Panc1 (cell line): ENCODE measurements around the gene KLRF2. TPM values are rescaled to one million over a fixed set of nuclear protein-coding genes. Genes with fewer than 3 reads are reported as not detected.
A peak's percentile ranks its signal among the peaks of the same experiment; 100 is the strongest.

ENCODE experiments used
- ATAC-seq: fragments of 200-7000 bp; cut with Tn5 transposase; 2 replicates; pipeline ENCODE4 v1.9.1; 2020; ENCODE audit warnings: mild to moderate bottlenecking, moderate library complexity
- BruUV-seq: library from RNA; stranded (reverse); fragments of 400-500 nt; replicated peaks from 2 replicates; lab custom pipeline; 2021; lab: Mats Ljungman, UMichigan
- CTCF ChIA-PET: fragments of 300-600 bp; sonication (Branson Sonifier 250); formaldehyde crosslinking; loops from one replicate; lab custom pipeline; 2022; ENCODE audit warnings: antibody characterized with exemption; lab: Charles Lee
- POLR2A ChIA-PET: fragments of 300-600 bp; sonication (Branson Sonifier 250); formaldehyde crosslinking; loops from one replicate; lab custom pipeline; 2022; ENCODE audit warnings: antibody characterized with exemption; lab: Charles Lee
- DNase-seq: peaks from one replicate; pipeline ENCODE4 v3.0.0-alpha.2; 2010; ENCODE audit warnings: low read depth, low spot score
- H3K27ac ChIP-seq: 2 replicates; pipeline ENCODE4 v1.5.1; 2011; ENCODE audit warnings: mild to moderate bottlenecking, low read length, inconsistent platforms
- H3K27me3 ChIP-seq: fragments of 200-500 bp; sonication (Bioruptor generic); 2 replicates; pipeline ENCODE4 v1.6.0; 2014; ENCODE audit warnings: low read length, inconsistent platforms; ENCODE audit not compliant: control insufficient read depth, insufficient read depth
- H3K36me3 ChIP-seq: fragments of 200-500 bp; sonication (Bioruptor generic); 2 replicates; pipeline ENCODE4 v1.5.1; 2014; ENCODE audit warnings: inconsistent platforms, mild to moderate bottlenecking, low read length, moderate library complexity; ENCODE audit not compliant: control insufficient read depth, insufficient read depth
- H3K4me1 ChIP-seq: 2 replicates; pipeline ENCODE4 v1.5.1; 2011; ENCODE audit warnings: inconsistent platforms, mild to moderate bottlenecking, low read length, moderate library complexity; ENCODE audit not compliant: control insufficient read depth, insufficient read depth
- H3K4me3 ChIP-seq, 2 experiments: 2 replicates each; pipeline ENCODE4 v1.5.1; 2011 to 2012; ENCODE audit warnings: low read depth in 2 of 2, low read length in 2 of 2, mild to moderate bottlenecking in 2 of 2, inconsistent platforms in 1 of 2, moderate library complexity in 1 of 2
- H3K9me3 ChIP-seq: fragments of 200-500 bp; sonication (Bioruptor generic); 2 replicates; pipeline ENCODE4 v1.5.1; 2014; ENCODE audit warnings: low read depth, mild to moderate bottlenecking, inconsistent platforms, low read length, moderate library complexity; ENCODE audit not compliant: control insufficient read depth, insufficient read depth
- CTCF ChIP-seq: fragments of 450-650 bp; IDR thresholded peaks from 2 replicates; pipeline ENCODE4 v1.5.1; 2017; ENCODE audit warnings: mild to moderate bottlenecking
- POLR2AphosphoS5 ChIP-seq: IDR thresholded peaks from 2 replicates; pipeline ENCODE4 v1.6.1; 2012; ENCODE audit warnings: mild to moderate bottlenecking, low read depth, low read length, moderate library complexity
- REST ChIP-seq, 2 experiments: IDR thresholded peaks; 2 replicates each; pipeline ENCODE4 v1.6.1; 2011 to 2012; ENCODE audit warnings: low read depth in 2 of 2, control low read depth in 1 of 2, low read length in 1 of 2, mild to moderate bottlenecking in 1 of 2, moderate library complexity in 1 of 2; ENCODE audit not compliant: insufficient read depth in 1 of 2
- SIN3A ChIP-seq: IDR thresholded peaks from 2 replicates; pipeline ENCODE4 v1.6.1; 2012; ENCODE audit warnings: low read depth, mild to moderate bottlenecking, low read length, moderate library complexity, borderline replicate concordance; ENCODE audit not compliant: insufficient read depth
- TCF7L2 ChIP-seq: IDR thresholded peaks from 2 replicates; pipeline ENCODE4 v1.6.1; 2011; ENCODE audit warnings: mild to moderate bottlenecking, low read depth, low read length, inconsistent platforms
- in situ Hi-C: cut with HindIII; loops from 2 replicates; pipeline ENCODE4 v1.10.0; 2016; ENCODE audit warnings: low sequenced_read_pairs, low pct_unique_long_range_greater_than_20kb
- intact Hi-C: fragments of 100-400 bp; cut with micrococcal nuclease; formaldehyde crosslinking; loops from one replicate; pipeline ENCODE4 v1.10.0; 2022; ENCODE audit not compliant: unreplicated experiment
- total RNA-seq: library from RNA; stranded (reverse); gene quantifications from one replicate; pipeline ENCODE4 v1.2.1, GENCODE V29; 2021; ENCODE audit not compliant: unreplicated experiment

KLRF2 gene
- total RNA-seq, 1 experiment from 2014 or later, result not detected

- ChIA-PET CTCF (no interaction called here), POLR2A (no interaction called here)
- intact Hi-C loops, result no loop called here
- H3K27me3 ChIP-seq, result no peaks in the 10 kb centered on the region
- H3K4me1 ChIP-seq, result no peaks in the 10 kb centered on the region
- no peaks in the 10 kb centered on the region for H3K9me3 ChIP-seq
- no TSS peak for BruUV-seq
- no peak overlapping the region for H3K4me3 ChIP-seq
- no peak for TF ChIP-seq REST (IDR thresholded peaks at IDR 0.05; ENCODE audit: insufficient read depth in 1 of 2, low read depth in 2 of 2, low read length in 1 of 2)
- no peak for TF ChIP-seq POLR2AphosphoS5
- no peak for TF ChIP-seq CTCF
- TF ChIP-seq SIN3A, result no peak
- TF ChIP-seq TCF7L2, result no peak
- in situ Hi-C loops, result no loop called here
- no peak for DNase-seq
- H3K36me3 ChIP-seq, result no peaks in the 10 kb centered on the region
- H3K27ac ChIP-seq, result no peak overlapping the region
- ATAC-seq, result no peak
Observed at GRCh38 chr12:9936591-9936990, 55.3 kb downstream of the KLRF2 start.

GRCh38 chr12:9940375-9940774 is 59.1 kb downstream of the KLRF2 start:
- no peak overlapping the region for H3K4me3 ChIP-seq
- no peak overlapping the region for H3K27ac ChIP-seq
- DNase-seq, result no peak
- in situ Hi-C loops (no loop called here), intact Hi-C loops (no loop called here)
- no peaks in the 10 kb centered on the region for H3K4me1 ChIP-seq
- no peak for ATAC-seq
- CTCF ChIA-PET, result interaction anchor here (0.7 kb wide), 1 partner anchor 70 kb away, joined by 3 read pairs; no protein-coding TSS in a partner anchor
- no peaks in the 10 kb centered on the region for H3K27me3 ChIP-seq
- peak; percentile 27; the same call in 1 of the 2 replicates for TF ChIP-seq CTCF
- no peak for TF ChIP-seq POLR2AphosphoS5
- POLR2A ChIA-PET, result no interaction called here
- no peaks in the 10 kb centered on the region for H3K9me3 ChIP-seq
- H3K36me3 ChIP-seq, result no peaks in the 10 kb centered on the region
- BruUV-seq, result no TSS peak
